Activated naive CD4-positive, alpha-beta T cell treated with anti-CD3 and anti-CD28 coated beads, Interleukin-2, amount 50 U/mL, for 72 hours (primary cell): ENCODE results near the gene TMOD1. TPM values are rescaled to one million over a fixed set of nuclear protein-coding genes. Genes with fewer than 3 reads are reported as not detected.
A peak's percentile ranks its signal among the peaks of the same experiment; 100 is the strongest.
"Not testable (repeated sequence)": the region's sequence is repeated elsewhere in the genome, so short reads cannot be mapped to it uniquely, and the experiment has no call there.

Experiments used
- ATAC-seq, 2 donors: fragments of 150-1000 bp; cut with Tn5 transposase; 2 replicates each; pipeline ENCODE4 v1.10.0; 2021; ENCODE audit warnings: mild to moderate bottlenecking in 2 of 2, moderate library complexity in 2 of 2
- DNase-seq, 2 donors: peaks; one replicate each; pipeline ENCODE4 v3.0.0; 2021 to 2022; ENCODE audit warnings: low spot score in 2 of 2
- H3K27ac Mint-ChIP-seq, 2 donors: one replicate each; pipeline ENCODE4 v1.8.0; 2022; ENCODE audit warnings: mild to moderate bottlenecking in 2 of 2, mixed read lengths in 2 of 2
- H3K36me3 Mint-ChIP-seq, 2 donors: one replicate each; pipeline ENCODE4 v1.8.0; 2022; ENCODE audit warnings: mixed read lengths in 2 of 2
- H3K9me3 Mint-ChIP-seq, 2 donors: one replicate each; pipeline ENCODE4 v1.8.0; 2022; ENCODE audit warnings: mixed read lengths in 2 of 2
- total RNA-seq, 2 donors: library from RNA; stranded (reverse); gene quantifications; one replicate each; pipeline ENCODE4 v1.2.3, GENCODE V29; 2022

Gene TMOD1
- 1 to 10 TPM in 1 of 2 donors, under 1 TPM in 1; 0.96 to 1.5 TPM for total RNA-seq

- H3K27ac Mint-ChIP-seq: no peak within 1 kb of the TSS
- DNase-seq: peak in 1 of 2 donors; percentile 52
- peaks cover 10 to 14% of the 10 kb centered on the region in 2 donors for H3K36me3 Mint-ChIP-seq
- peaks cover 0 to 6% of the 10 kb centered on the region in 2 donors for H3K9me3 Mint-ChIP-seq
- peak; percentile 67 to 81 for ATAC-seq
These were observed at the start of gene TMOD1 for GRCh38 chr9:97501177-97501971. Gene TMOD1, plus strand, starts transcription at chr9:97501666. Its CDS starts 22,523 bp downstream, at chr9:97524189.

GRCh38 chr9:97453573-97453972 lies 47.9 kb upstream of the TMOD1 start:
- not testable (repeated sequence) for ATAC-seq, DNase-seq, H3K27ac Mint-ChIP-seq
- peaks cover 12 to 29% of the 10 kb centered on the region in 2 donors for H3K36me3 Mint-ChIP-seq
- H3K9me3 Mint-ChIP-seq: peaks cover 3 to 18% of the 10 kb centered on the region in 2 donors

DNA sequence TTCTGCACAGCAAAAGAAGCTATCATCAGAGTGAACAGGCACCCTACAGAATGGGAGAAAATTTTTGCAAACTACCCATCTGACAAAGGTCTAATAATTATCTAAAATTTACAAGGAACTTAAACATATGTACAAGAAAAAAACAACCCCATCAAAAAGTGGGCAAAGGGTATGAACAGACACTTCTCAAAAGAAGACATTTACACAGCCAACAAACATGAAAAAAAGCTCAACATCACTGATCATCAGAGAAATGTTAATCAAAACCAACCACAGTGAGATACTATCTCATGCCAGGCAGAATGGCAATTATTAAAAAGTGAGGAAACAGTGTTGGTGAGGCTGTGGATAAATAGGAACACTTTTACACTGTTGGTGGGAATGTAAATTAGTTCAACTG lies 44.6 kb upstream of the TMOD1 start:
- not testable (repeated sequence) for H3K27ac Mint-ChIP-seq, ATAC-seq, DNase-seq
- Mint-ChIP-seq H3K36me3 (peaks cover 12 to 29% of the 10 kb centered on the region in 2 donors), H3K9me3 (peaks cover 3 to 18% of the 10 kb centered on the region in 2 donors)

DNA sequence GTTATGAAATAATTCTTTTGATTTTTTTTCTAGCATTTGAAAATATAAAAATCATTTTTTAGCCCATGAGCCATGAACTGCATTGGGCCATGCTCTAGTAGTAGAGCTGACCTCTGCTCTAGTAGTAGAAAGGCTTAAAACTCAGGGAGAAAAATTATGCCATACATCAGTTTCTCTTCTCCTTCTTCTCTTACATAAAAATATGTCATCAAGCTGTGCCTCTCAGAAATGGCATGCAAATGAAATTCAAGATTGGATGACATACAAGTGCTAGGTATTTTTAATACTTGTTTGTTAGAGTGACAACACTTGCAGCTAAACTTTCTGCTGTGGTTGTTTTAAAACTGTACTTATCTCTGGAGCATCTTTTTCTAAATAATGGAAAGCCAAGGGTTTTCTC lies 42.1 kb upstream of the TMOD1 start:
- ATAC-seq (no peak), DNase-seq (no peak)
- peaks cover 0 to 12% of the 10 kb centered on the region in 2 donors for H3K36me3 Mint-ChIP-seq
- H3K27ac Mint-ChIP-seq: no peak overlapping the region
- H3K9me3 Mint-ChIP-seq: peaks cover 3 to 5% of the 10 kb centered on the region in 2 donors

DNA sequence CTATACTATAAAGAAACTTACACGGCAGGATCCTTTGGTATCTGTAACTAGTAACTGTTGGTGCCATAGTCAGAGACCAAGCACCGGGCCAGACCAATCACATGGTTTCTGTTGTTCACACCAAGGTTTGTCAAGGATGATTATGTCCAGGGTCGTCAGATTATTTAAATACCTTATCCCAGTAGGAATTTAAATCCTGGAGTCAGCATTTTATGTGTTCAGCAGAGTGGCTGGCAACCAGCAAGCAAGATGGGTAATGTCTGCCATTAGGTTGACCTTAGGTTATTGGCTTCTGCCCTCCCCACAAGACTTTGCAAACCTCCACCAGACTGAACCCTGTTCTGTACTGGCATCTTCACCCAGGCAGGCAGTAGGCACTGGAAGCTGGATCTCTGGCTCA lies 39.3 kb upstream of the TMOD1 start:
- Mint-ChIP-seq H3K36me3 (no peaks in the 10 kb centered on the region), H3K9me3 (no peaks in the 10 kb centered on the region), H3K27ac (no peak overlapping the region)
- DNase-seq (no peak), ATAC-seq (no peak)

DNA sequence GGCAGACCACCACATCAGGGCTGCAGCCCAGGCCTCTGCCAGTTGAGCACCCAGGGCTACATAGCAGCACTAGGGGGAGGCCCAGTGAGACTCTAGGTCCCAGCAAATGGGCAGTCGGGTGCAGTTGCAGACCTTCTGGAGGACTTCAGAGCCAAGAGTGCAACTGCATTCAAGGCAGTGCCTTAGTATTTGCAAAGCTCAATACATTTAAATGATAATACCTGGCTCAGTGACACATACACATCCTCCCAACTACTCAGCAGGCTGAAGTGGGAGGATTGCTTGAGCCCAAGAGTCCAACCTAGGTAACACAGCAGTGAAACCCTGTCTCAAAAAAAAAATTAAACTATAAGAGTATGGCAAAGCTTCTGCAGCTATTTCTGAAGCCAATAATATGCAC lies 38.6 kb upstream of the TMOD1 start:
- no peak overlapping the region for H3K27ac Mint-ChIP-seq
- no peak for DNase-seq
- no peaks in the 10 kb centered on the region for H3K36me3 Mint-ChIP-seq
- no peaks in the 10 kb centered on the region for H3K9me3 Mint-ChIP-seq
- no peak for ATAC-seq

- DNase-seq (peak in 1 of 2 donors; percentile 47), ATAC-seq (peak; percentile 72 to 88)
- Mint-ChIP-seq H3K9me3 (no peaks in the 10 kb centered on the region), H3K27ac (peak overlapping the region in 1 of 2 donors; percentile 8), H3K36me3 (no peaks in the 10 kb centered on the region)
These were observed 32.6 kb upstream of the TMOD1 start for GRCh38 chr9:97468658-97469448.

GRCh38 chr9:97470076-97470475 lies 31.4 kb upstream of the TMOD1 start:
- Mint-ChIP-seq H3K36me3 (no peaks in the 10 kb centered on the region), H3K27ac (no peak overlapping the region), H3K9me3 (no peaks in the 10 kb centered on the region)
- DNase-seq (no peak), ATAC-seq (no peak)

GRCh38 chr9:97473717-97474116 lies 27.7 kb upstream of the TMOD1 start:
- no peaks in the 10 kb centered on the region for H3K9me3 Mint-ChIP-seq
- H3K27ac Mint-ChIP-seq: no peak overlapping the region
- DNase-seq (no peak), ATAC-seq (no peak)
- H3K36me3 Mint-ChIP-seq: no peaks in the 10 kb centered on the region

DNA sequence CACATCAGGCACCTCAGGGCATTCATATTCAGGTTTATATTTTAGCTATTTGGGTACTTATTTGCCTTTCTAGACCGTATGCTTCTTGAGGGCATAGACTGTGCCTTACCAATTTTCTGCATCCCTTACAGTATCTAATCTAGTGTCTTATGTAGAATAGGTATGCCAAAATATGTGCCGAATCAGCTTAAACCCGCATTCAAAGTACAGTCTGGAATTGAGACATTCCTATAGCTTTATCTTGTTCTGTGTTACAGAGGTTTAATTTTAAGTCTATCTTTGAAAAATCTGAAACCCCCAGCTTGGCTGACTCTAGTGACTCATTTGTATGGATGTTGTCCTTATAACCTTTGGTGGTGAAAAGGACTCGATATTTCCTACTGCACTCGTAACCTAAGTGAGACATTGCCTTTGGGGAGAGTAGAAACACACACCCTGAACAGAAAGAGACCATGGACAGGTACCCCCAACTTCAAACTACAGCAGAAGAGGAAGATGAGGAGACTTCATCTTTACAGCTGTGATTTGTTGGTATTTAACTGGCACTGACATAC lies 27.0 kb upstream of the TMOD1 start:
- no peaks in the 10 kb centered on the region for H3K36me3 Mint-ChIP-seq
- H3K27ac Mint-ChIP-seq: no peak overlapping the region
- DNase-seq (no peak), ATAC-seq (no peak)
- no peaks in the 10 kb centered on the region for H3K9me3 Mint-ChIP-seq

DNA sequence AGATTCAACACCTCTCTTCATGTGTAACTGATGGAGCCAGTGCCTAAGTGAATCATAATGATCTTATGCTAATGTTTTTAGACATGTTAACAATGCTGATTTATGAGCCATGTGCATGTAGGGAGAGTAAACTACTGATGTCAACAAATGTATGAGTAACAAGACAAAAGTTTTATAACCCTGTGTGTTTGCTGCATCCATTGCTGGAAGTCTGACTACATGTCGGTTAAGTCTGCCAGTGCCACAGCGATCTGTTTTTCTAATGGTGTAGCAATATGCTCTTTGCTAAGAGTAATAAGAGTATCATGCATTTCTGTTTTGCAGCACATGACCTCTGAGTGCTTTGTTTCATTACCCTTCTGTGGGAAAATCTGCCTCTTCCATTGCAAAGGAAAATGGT lies 26.4 kb upstream of the TMOD1 start:
- Mint-ChIP-seq H3K36me3 (no peaks in the 10 kb centered on the region), H3K27ac (no peak overlapping the region), H3K9me3 (no peaks in the 10 kb centered on the region)
- ATAC-seq: no peak
- no peak for DNase-seq

DNA sequence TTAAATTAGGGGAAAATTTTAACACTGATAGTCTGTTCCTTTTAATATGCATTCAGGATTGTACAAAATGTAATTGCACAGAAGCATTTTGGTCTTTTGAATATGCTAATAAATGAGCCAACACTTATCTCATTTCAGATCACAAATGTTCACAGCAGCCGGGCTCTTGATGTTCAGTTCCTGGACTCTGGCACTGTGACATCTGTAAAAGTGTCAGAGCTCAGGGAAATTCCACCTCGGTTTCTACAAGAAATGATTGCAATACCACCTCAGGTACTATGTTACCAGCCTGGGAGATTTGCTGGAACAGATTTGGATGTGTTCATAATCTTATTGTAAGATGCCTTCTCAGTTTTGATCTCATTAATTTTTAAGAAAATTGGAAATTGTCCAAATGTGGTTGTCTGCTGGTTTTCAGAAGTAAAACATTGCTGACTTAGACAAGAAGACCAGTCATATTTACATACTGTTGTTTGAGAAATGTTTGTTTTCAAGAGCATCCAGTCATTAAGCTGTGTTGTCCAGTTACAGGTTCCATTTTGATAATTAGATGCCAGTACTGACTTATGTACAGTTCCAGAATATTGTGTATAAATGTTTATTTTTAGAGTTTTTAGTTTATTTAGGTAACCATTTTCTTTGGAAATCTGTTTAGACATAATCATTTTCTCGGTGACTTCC lies 23.0 kb upstream of the TMOD1 start:
- no peak overlapping the region for H3K27ac Mint-ChIP-seq
- DNase-seq (no peak), ATAC-seq (no peak)
- H3K9me3 Mint-ChIP-seq: no peaks in the 10 kb centered on the region
- peaks cover 6 to 7% of the 10 kb centered on the region in 2 donors for H3K36me3 Mint-ChIP-seq

GRCh38 chr9:97479496-97480159 lies 21.8 kb upstream of the TMOD1 start:
- no peak overlapping the region for H3K27ac Mint-ChIP-seq
- DNase-seq (no peak), ATAC-seq (no peak)
- peaks cover 6 to 7% of the 10 kb centered on the region in 2 donors for H3K36me3 Mint-ChIP-seq
- H3K9me3 Mint-ChIP-seq: no peaks in the 10 kb centered on the region

DNA sequence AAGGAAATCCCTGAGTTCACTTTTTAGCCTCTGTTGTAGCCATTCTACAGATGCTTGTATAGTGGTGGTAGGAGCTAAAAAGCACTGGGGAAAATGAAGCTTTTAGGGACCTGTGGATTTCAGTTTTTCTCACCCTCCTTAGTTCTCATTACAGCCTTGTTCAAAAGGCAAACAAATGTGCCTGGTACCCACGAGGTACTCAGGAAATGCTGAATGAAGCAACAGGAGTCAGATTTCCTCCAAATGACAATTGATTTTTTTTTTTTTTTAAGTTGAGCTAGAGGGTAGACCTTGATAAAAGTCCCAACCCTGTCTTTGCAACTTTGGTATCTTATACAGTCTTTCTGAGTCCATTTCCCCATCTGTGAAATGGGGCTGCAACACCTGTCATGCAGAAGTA lies 21.3 kb upstream of the TMOD1 start:
- H3K36me3 Mint-ChIP-seq: peaks cover 6 to 7% of the 10 kb centered on the region in 2 donors
- no peak overlapping the region for H3K27ac Mint-ChIP-seq
- ATAC-seq (no peak), DNase-seq (no peak)
- H3K9me3 Mint-ChIP-seq: no peaks in the 10 kb centered on the region

- DNase-seq (no peak), ATAC-seq (no peak)
- Mint-ChIP-seq H3K27ac (no peak overlapping the region), H3K36me3 (peaks cover 7 to 11% of the 10 kb centered on the region in 2 donors), H3K9me3 (no peaks in the 10 kb centered on the region)
These were observed 20.7 kb upstream of the TMOD1 start for GRCh38 chr9:97480749-97481148.

- no peak for ATAC-seq
- H3K36me3 Mint-ChIP-seq: peaks cover 20 to 41% of the 10 kb centered on the region in 2 donors
These were observed 17.3 kb upstream of the TMOD1 start for GRCh38 chr9:97484134-97484533.

More at GRCh38 chr9:97484134-97484533, 17.3 kb upstream of the TMOD1 start:
- Mint-ChIP-seq H3K9me3 (peaks cover 0 to 8% of the 10 kb centered on the region in 2 donors), H3K27ac (no peak overlapping the region)
- no peak for DNase-seq
